B cell (primary cell): ENCODE results near the gene CD163L1.

Experiments used
- CTCF ChIP-seq: fragments of 200-600 bp; IDR thresholded peaks from one replicate; pipeline ENCODE4 v1.8.0; 2022; ENCODE audit warnings: antibody characterized with exemption, mild to moderate bottlenecking
- EZH2 ChIP-seq: IDR thresholded peaks from 2 replicates; pipeline ENCODE4 v1.6.1; 2012; ENCODE audit warnings: borderline replicate concordance, low read depth, mild to moderate bottlenecking, moderate library complexity, low read length; ENCODE audit not compliant: insufficient read depth, poor library complexity, severe bottlenecking

GRCh38 chr12:7322599-7322998 lies 121.4 kb downstream of the CD163L1 start:
- no peak for TF ChIP-seq CTCF
- no peak for TF ChIP-seq EZH2
